ENCODE data around the gene PIK3R3. TPM values are rescaled to one million over a fixed set of nuclear protein-coding genes. Genes with fewer than 3 reads are reported as not detected.

Gene PIK3R3
- polyA plus RNA-seq, 3 donors = 24.6 to 29.3 (median 25.0) TPM

DNA sequence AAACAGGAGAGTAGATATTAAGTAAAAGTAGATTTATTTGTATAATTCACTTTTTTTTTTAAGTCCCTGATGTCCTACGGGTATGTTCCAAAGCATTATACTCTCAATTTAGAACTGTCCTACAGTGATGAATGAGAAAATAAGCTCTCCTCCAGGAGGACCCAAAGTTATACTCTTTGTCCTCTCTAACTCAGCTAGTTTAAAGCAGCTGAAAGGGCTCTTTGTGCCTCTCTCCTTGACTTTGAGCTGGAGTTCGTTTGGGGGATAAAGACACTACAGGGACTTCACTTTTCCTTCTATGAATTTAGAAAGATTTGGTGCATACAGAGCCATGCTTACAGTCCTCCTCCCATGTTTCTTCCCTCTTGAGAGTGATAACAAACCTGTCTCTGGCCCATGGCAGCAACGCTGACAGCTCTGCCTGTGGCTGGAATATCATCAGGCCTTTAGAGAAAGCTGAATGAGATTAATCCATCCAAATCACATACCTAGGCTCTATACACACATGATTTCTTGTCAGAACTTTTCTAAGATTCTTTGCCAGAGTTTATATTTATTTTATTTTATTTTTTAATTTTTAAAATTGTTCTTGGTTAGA, 134.3 kb downstream of the PIK3R3 start:
- no peak for DNase-seq

DNA sequence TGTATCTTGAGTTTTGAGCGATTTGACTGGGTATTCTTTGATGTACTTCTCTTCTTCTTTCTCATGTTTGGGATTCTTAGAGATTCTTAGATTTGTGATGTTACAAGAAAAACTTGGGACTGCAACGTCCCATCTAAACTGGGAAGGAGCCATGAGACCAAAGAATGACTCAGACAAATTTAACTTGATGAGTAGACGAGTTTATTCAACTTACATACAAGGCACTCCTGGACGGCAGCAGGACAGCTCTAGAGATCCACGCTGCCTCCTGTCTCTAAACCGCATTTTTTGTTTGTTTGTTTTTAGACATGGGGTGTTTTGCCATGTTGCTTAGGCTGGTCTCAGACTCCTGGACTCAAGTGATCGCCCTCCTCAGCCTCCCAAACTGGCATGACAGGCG, 137.1 kb downstream of the PIK3R3 start:
- no peak for DNase-seq

DNA sequence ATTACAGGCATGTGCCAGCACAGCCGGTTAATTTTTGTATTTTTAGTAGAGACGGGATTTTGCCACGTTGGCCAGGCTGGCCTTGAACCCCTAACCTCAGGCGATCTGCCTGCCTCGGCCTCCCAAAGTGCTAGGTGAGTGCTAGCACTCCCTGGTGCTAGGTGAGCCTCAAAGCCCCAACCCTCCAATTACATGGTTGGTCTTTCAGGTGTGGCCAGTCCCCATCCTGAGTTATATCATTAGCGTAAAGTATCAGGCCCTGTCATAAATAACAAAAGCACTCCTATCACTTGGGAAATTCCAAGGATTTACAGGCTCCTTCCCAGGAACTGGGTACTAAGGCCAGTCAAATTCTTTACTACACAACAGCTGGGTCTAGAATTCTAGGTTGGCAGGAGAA, 138.0 kb downstream of the PIK3R3 start:
- DNase-seq = no peak

Other genes with a start within 250 kb of the PIK3R3 start
- gene TSPAN1, start 42.5 kb upstream of the PIK3R3 start, polyA plus RNA-seq (ENCODE audit: insufficient read length in 3 of 3) = 10 to 100 TPM; 64.2 to 90.5 (median 68.6) TPM
- not detected for gene P3R3URF, start 43.9 kb upstream of the PIK3R3 start, polyA plus RNA-seq (ENCODE audit: insufficient read length in 3 of 3)
- gene POMGNT1, start 65.8 kb upstream of the PIK3R3 start, polyA plus RNA-seq (ENCODE audit: insufficient read length in 3 of 3) = 100 to 1,000 TPM in 1 of 3 donors, 10 to 100 TPM in 2; 79.1 to 100 (median 86.2) TPM
- 1 to 10 TPM; 2.5 to 5.8 (median 5.2) TPM for gene LURAP1, start 70.7 kb upstream of the PIK3R3 start, polyA plus RNA-seq (ENCODE audit: insufficient read length in 3 of 3)
- 10 to 100 TPM; 13.6 to 16.6 (median 15.3) TPM for gene RAD54L, start 115.1 kb upstream of the PIK3R3 start, polyA plus RNA-seq (ENCODE audit: insufficient read length in 3 of 3)
- 100 to 1,000 TPM in 1 of 3 donors, 10 to 100 TPM in 2; 93.2 to 111 (median 94.6) TPM for gene LRRC41, start 171.0 kb upstream of the PIK3R3 start, polyA plus RNA-seq (ENCODE audit: insufficient read length in 3 of 3)
- 100 to 1,000 TPM; 345 to 472 (median 381) TPM for gene UQCRH, start 171.1 kb upstream of the PIK3R3 start, polyA plus RNA-seq (ENCODE audit: insufficient read length in 3 of 3)
- 10 to 100 TPM; 25.5 to 33.1 (median 32.9) TPM for gene NSUN4, start 208.2 kb upstream of the PIK3R3 start, polyA plus RNA-seq (ENCODE audit: insufficient read length in 3 of 3)